Skin epidermis (tissue), 12 donors: ENCODE results near the gene IFNAR2.

ENCODE experiments used
- H3K27ac ChIP-seq, 21 experiments: fragments of 200-600 bp; sonication (generic) in 11 of 21; one replicate each; pipeline ENCODE4 v1.5.0; 2020; ENCODE audit warnings: mild to moderate bottlenecking in 3 of 21, inconsistent platforms in 2 of 21, moderate library complexity in 2 of 21
- H3K4me3 ChIP-seq, 7 experiments: fragments of 200-600 bp; sonication (generic) in 2 of 7; one replicate each; pipeline ENCODE4 v1.5.0; 2020; ENCODE audit warnings: inconsistent platforms in 2 of 7, mild to moderate bottlenecking in 2 of 7, moderate library complexity in 1 of 7

The IFNAR2 gene

GRCh38 chr21:33261635-33262034 lies 31.9 kb downstream of the IFNAR2 start:
- Histone ChIP-seq H3K27ac (peak overlapping the region in 6 of 21 experiments; percentile 37 to 70 (median 46)), H3K4me3 (no peak overlapping the region)

- H3K4me3 ChIP-seq = no peak overlapping the region
- H3K27ac ChIP-seq = no peak overlapping the region
Observed at GRCh38 chr21:33262921-33263320, 33.2 kb downstream of the IFNAR2 start.

GRCh38 chr21:33264561-33264960 lies 34.8 kb downstream of the IFNAR2 start:
- Histone ChIP-seq H3K4me3 (no peak overlapping the region), H3K27ac (peak overlapping the region in 4 of 21 experiments; percentile 43 to 93 (median 70))

- Histone ChIP-seq H3K4me3 (peak overlapping the region; percentile 59 to 94 (median 78)), H3K27ac (peak overlapping the region in 20 of 21 experiments; percentile 75 to 97 (median 93))
Observed at GRCh38 chr21:33265664-33266049, 35.9 kb downstream of the IFNAR2 start.

- Histone ChIP-seq H3K4me3 (peak within 1 kb of the TSS; percentile 59 to 94 (median 78)), H3K27ac (peak within 1 kb of the TSS; percentile 52 to 97 (median 93))
Observed at GRCh38 chr21:33266050-33266788, 36.5 kb downstream of the IFNAR2 start, which contains the start of gene IL10RB. Gene IL10RB, plus strand, starts transcription at chr21:33266367. Its CDS starts 99 bp downstream, at chr21:33266466.

GRCh38 chr21:33266789-33267135 lies 37.0 kb downstream of the IFNAR2 start:
- H3K27ac ChIP-seq = peak overlapping the region; percentile 52 to 97 (median 93)
- H3K4me3 ChIP-seq = peak overlapping the region; percentile 59 to 94 (median 78)

GRCh38 chr21:33267250-33267649 lies 37.5 kb downstream of the IFNAR2 start:
- peak overlapping the region in 20 of 21 experiments; percentile 75 to 97 (median 93) for H3K27ac ChIP-seq
- peak overlapping the region; percentile 59 to 94 (median 78) for H3K4me3 ChIP-seq

GRCh38 chr21:33268393-33268736 lies 38.6 kb downstream of the IFNAR2 start:
- peak overlapping the region in 7 of 21 experiments; percentile 38 to 96 (median 50) for H3K27ac ChIP-seq

GRCh38 chr21:33268737-33269441 lies 39.2 kb downstream of the IFNAR2 start:
- peak overlapping the region in 9 of 21 experiments; percentile 4 to 96 (median 50) for H3K27ac ChIP-seq

More at GRCh38 chr21:33268393-33268736, 38.6 kb downstream of the IFNAR2 start:
- H3K4me3 ChIP-seq = no peak overlapping the region

GRCh38 chr21:33270986-33271385 lies 41.2 kb downstream of the IFNAR2 start:
- Histone ChIP-seq H3K27ac (no peak overlapping the region), H3K4me3 (no peak overlapping the region)

More at GRCh38 chr21:33268737-33269441, 39.2 kb downstream of the IFNAR2 start:
- H3K4me3 ChIP-seq = no peak overlapping the region

- Histone ChIP-seq H3K4me3 (no peak overlapping the region), H3K27ac (no peak overlapping the region)
Observed at GRCh38 chr21:33273044-33273443, 43.3 kb downstream of the IFNAR2 start.

- H3K27ac ChIP-seq = no peak overlapping the region
- H3K4me3 ChIP-seq = no peak overlapping the region
Observed at GRCh38 chr21:33278721-33279120, 49.0 kb downstream of the IFNAR2 start.

- no peak overlapping the region for H3K27ac ChIP-seq
Observed at GRCh38 chr21:33279330-33279820, 49.6 kb downstream of the IFNAR2 start.

More at GRCh38 chr21:33279330-33279820, 49.6 kb downstream of the IFNAR2 start:
- H3K4me3 ChIP-seq = no peak overlapping the region
